D721Med (cell line): Measurements from ENCODE around the gene HAUS2.

Source experiments
- DNase-seq: peaks from one replicate; pipeline ENCODE4 v3.0.0; 2011; ENCODE audit warnings: low spot score; ENCODE audit not compliant: insufficient read length
- FAIRE-seq: peaks from 2 replicates; lab custom pipeline; 2011; peaks lifted over from hg19 to GRCh38; lab: Jason Lieb, UNC
- TF ChIP-seq, protein P1 (sequence below): IDR thresholded peaks from 2 replicates; pipeline ENCODE4 v1.5.1; 2012; ENCODE audit warnings: mild to moderate bottlenecking, control low read depth; ENCODE audit not compliant: insufficient read depth; ENCODE audit errors: missing control alignments

The HAUS2 gene

DNA sequence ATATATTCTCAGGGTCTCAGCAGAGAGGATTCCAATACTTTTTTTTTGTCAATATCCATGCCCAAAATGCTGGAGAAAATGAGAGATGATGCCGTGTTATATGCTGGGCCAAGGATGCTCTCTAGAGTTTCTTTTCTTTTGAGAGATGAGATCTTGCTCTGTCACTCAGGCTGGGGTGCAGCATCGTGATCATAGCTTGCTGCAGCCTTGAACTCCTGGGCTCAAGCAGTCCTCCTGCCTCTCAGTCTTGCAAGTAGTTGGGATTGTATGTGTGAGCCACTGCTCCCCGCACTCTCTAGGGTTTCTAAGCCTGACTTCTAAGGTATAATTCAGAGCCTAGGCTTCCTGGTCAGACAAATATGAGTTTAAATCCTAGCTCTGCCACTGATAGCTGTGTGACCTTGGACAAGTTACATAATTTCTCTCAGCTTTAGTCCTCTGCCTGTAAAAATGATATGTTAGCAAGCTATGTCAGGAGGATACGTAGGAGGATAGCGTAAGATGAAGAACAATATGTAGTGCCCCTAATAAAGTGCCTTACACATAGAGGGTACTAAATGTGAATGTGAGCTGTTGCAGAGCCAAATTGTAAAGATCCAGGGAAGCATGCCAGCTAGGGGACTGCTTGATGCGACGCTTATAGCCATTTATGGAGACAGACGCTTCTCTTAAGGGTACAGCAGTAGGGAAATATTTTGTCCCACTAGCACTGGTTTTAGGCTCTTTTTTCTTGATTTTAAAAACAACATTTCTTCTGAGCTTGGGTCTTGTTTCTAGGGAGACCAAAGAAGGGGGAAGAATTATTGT is 34.1 kb downstream of the HAUS2 start:
- TF ChIP-seq, protein P1, sequence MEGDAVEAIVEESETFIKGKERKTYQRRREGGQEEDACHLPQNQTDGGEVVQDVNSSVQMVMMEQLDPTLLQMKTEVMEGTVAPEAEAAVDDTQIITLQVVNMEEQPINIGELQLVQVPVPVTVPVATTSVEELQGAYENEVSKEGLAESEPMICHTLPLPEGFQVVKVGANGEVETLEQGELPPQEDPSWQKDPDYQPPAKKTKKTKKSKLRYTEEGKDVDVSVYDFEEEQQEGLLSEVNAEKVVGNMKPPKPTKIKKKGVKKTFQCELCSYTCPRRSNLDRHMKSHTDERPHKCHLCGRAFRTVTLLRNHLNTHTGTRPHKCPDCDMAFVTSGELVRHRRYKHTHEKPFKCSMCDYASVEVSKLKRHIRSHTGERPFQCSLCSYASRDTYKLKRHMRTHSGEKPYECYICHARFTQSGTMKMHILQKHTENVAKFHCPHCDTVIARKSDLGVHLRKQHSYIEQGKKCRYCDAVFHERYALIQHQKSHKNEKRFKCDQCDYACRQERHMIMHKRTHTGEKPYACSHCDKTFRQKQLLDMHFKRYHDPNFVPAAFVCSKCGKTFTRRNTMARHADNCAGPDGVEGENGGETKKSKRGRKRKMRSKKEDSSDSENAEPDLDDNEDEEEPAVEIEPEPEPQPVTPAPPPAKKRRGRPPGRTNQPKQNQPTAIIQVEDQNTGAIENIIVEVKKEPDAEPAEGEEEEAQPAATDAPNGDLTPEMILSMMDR: no peak
- DNase-seq (no peak), FAIRE-seq (no peak)

DNA sequence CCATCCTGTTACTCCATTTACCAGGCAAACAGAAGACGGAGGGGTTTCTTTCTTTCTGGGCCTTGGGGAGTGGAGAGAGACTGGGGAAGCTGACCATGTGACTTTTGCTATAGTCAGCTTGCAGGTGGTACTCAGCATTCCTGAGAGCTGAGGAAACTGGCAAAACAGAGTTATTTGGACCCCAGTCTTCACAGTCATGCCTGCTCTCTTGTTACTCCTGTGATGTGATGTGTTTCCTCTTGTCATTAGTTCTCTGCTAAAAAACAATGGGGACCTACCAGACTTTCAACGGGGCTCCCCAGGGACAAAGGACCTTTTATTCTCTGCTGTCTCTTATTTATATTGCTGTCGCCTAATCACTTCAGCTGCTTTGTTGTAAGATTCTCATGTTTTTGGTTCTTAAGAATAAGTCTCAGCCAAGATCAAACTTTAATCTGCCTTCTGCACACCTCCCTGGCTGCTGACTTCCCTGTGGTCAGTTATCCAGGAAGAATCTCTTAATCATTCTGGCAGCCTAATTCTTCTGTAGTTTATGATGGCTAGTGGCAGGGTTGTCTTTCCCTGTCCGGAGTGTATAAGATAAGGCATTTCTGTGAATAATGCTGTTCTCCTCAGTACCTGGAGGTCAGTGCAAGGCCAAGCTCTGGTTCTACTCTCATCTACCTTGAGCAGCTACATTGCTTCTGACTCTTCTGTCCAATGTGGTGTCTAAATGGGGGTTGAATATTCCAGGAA is 35.6 kb downstream of the HAUS2 start:
- DNase-seq: no peak
- TF ChIP-seq, protein P1: no peak
- FAIRE-seq: no peak

DNA sequence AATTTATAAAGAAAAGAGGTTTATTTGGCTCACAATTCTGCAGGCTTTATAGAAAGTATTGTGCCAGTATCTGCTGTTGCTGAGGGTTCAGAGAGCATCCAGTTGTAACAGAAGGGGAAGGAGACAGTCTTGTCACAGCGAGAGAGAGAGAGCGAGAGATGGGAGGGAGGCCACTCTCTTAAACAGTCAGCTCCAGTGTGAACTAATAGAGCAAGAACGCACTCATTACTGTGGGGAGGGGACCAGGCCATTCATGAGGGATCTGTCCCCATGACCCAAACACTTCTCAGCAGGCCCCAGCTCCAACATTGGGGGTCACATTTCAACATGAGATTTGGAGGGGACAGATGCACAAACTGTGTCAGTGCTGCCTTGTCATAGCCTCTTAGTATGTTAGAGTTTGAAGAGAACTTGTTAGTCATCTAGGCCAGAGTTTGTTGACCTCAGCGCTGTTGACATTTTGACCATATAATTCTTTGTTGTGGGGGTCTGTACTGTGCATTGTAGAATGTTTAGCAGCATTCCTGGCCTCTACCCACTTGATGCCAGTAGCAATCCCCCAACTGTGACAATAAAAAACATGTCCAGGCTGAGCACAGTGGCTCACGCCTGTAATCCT is 42.1 kb downstream of the HAUS2 start:
- TF ChIP-seq, protein P1: no peak
- DNase-seq (no peak), FAIRE-seq (no peak)

DNA sequence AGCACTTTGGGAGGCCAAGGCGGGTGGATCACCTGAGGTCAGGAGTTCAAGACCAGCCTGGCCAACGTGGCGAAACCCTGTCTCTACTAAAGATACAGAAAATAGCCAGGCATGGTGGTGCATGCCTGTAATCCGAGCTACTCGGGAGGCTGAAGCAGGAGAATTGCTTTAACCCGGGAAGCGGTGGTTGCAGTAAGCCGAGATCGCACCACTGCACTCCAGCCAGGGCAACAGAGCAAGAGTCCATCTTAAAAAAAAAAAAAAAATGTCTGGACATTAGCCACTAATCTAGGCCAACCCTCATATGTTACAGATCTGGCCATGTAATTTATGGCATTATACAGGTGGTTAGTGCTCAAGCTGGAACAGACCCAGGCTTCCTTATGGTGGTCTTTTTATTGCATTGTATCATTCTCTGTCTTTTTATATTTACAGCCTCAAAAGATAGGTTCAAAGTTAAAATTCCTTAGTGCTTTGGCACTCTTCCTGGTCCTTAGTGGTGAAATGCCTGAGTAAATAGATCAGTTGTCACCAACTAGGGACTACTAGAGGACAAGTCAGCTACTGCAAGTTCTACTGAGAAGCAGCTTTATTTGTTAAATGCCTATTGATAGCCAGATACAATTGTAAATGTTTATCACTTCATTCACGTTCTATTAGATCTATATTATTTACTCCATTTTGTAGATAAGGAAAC is 42.7 kb downstream of the HAUS2 start:
- FAIRE-seq (no peak), DNase-seq (no peak)
- TF ChIP-seq, protein P1: peak; percentile 6

DNA sequence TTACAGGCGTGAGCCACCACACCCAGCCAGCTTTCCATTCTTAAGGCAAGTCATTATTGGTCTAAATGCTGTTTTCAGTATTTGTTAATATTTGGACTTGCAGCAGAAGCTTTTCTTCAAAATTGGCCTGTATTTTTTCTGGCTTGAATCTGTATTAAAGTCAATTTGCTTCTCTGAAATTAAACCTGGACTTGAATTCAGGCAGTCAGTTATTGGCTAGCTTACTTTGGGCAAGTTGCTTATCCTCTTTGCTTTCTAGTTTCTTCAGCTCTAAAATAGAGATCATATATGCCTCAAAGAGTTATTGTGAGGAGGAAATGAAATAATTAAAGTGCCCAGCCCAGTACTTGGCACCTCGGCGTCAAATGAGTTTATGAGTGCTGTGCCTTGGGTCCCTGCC is 44.1 kb downstream of the HAUS2 start:
- FAIRE-seq: no peak
- TF ChIP-seq, protein P1: no peak
- DNase-seq: no peak

DNA sequence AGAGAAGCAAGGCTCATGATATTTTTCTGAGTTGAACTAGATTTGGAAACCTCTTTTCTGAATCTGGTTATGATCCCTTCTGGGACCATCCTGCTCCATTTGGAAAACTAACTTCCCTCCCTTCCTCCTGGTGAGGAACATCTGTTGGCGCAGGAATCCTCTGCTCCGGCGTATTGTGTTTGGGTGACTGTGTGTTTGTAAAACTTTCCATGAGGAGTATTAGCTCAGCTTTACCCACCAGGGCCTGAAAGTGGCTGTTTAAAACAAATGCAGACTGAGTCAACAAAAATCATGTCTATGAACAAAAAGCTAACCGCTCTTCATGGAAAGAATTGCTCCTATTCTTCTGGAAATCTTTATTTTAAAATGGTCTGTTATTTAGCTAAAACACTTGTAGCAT is 44.5 kb downstream of the HAUS2 start:
- TF ChIP-seq, protein P1: no peak
- DNase-seq (no peak), FAIRE-seq (no peak)
